H7 (cell line): ENCODE results near the gene ACTL7B. TPM values are rescaled to one million over a fixed set of nuclear protein-coding genes. Genes with fewer than 3 reads are reported as not detected.
A peak's percentile ranks its signal among the peaks of the same experiment; 100 is the strongest.
"Not testable (repeated sequence)": the region's sequence is repeated elsewhere in the genome, so short reads cannot be mapped to it uniquely, and the experiment has no call there.

ENCODE experiments used
- DNase-seq: peaks from one replicate; pipeline ENCODE4 v3.0.0; 2012
- H3K27me3 ChIP-seq: 2 replicates; pipeline ENCODE4 v1.6.0; 2011; ENCODE audit warnings: mild to moderate bottlenecking, low read length; ENCODE audit not compliant: control insufficient read depth, insufficient read depth
- H3K36me3 ChIP-seq: replicated peaks from 2 replicates; pipeline ENCODE4 v1.5.1; 2011; ENCODE audit warnings: low read length; ENCODE audit not compliant: control insufficient read depth, insufficient read depth
- H3K4me3 ChIP-seq: 2 replicates; pipeline ENCODE4 v1.5.1; 2011; ENCODE audit warnings: low read depth, mild to moderate bottlenecking, control low read depth, low read length, moderate library complexity; ENCODE audit not compliant: insufficient read depth
- total RNA-seq: library from RNA; depleted of rRNA; stranded (reverse); fragments of >200 nt; shearing (Covaris generic); gene quantifications from 2 replicates; pipeline ENCODE4 v1.2.3, GENCODE V29; 2014

ACTL7B gene
- total RNA-seq, 1 experiment from 2014 or later, result not detected

- DNase-seq, result no peak
- Histone ChIP-seq H3K4me3 (no peak overlapping the region), H3K27me3 (no peaks in the 10 kb centered on the region), H3K36me3 (no peaks in the 10 kb centered on the region)
Measured at GRCh38 chr9:108860764-108861163, 5.0 kb upstream of the ACTL7B start.

- no peak for DNase-seq
- H3K4me3 ChIP-seq, result no peak overlapping the region
- no peaks in the 10 kb centered on the region for H3K27me3 ChIP-seq
- H3K36me3 ChIP-seq, result no peaks in the 10 kb centered on the region
Measured at GRCh38 chr9:108860354-108860753, 4.6 kb upstream of the ACTL7B start.

- no peaks in the 10 kb centered on the region for H3K36me3 ChIP-seq
- DNase-seq, result no peak
- H3K4me3 ChIP-seq, result no peak overlapping the region
Measured at GRCh38 chr9:108859459-108860114, 3.8 kb upstream of the ACTL7B start.

GRCh38 chr9:108857572-108857971 is 1.8 kb upstream of the ACTL7B start:
- H3K4me3 ChIP-seq, result no peak overlapping the region
- no peaks in the 10 kb centered on the region for H3K27me3 ChIP-seq
- no peaks in the 10 kb centered on the region for H3K36me3 ChIP-seq
- no peak for DNase-seq

More at GRCh38 chr9:108859459-108860114, 3.8 kb upstream of the ACTL7B start:
- H3K27me3 ChIP-seq, result no peaks in the 10 kb centered on the region

GRCh38 chr9:108855529-108855886 is 278 bp downstream of the ACTL7B start:
- no peak for DNase-seq
- Histone ChIP-seq H3K27me3 (no peaks in the 10 kb centered on the region), H3K4me3 (no peak overlapping the region), H3K36me3 (no peaks in the 10 kb centered on the region)

- Histone ChIP-seq H3K36me3 (no peaks in the 10 kb centered on the region), H3K4me3 (no peak overlapping the region), H3K27me3 (no peaks in the 10 kb centered on the region)
- no peak for DNase-seq
Measured at GRCh38 chr9:108854641-108855528, 901 bp downstream of the ACTL7B start.

- no peaks in the 10 kb centered on the region for H3K36me3 ChIP-seq
- DNase-seq, result peak; percentile 66
- H3K27me3 ChIP-seq, result no peaks in the 10 kb centered on the region
- H3K4me3 ChIP-seq, result no peak overlapping the region
Measured at GRCh38 chr9:108854094-108854493, 1.7 kb downstream of the ACTL7B start.

GRCh38 chr9:108852079-108852478 is 3.7 kb downstream of the ACTL7B start:
- no peak for DNase-seq
- no peak overlapping the region for H3K4me3 ChIP-seq

GRCh38 chr9:108851138-108851537 is 4.6 kb downstream of the ACTL7B start:
- DNase-seq, result no peak
- H3K4me3 ChIP-seq, result no peak overlapping the region

More at GRCh38 chr9:108852079-108852478, 3.7 kb downstream of the ACTL7B start:
- Histone ChIP-seq H3K27me3 (no peaks in the 10 kb centered on the region), H3K36me3 (no peaks in the 10 kb centered on the region)

GRCh38 chr9:108850293-108850897 is 5.4 kb downstream of the ACTL7B start:
- no peak for DNase-seq
- Histone ChIP-seq H3K27me3 (no peaks in the 10 kb centered on the region), H3K36me3 (no peaks in the 10 kb centered on the region), H3K4me3 (no peak overlapping the region)

More at GRCh38 chr9:108851138-108851537, 4.6 kb downstream of the ACTL7B start:
- Histone ChIP-seq H3K27me3 (no peaks in the 10 kb centered on the region), H3K36me3 (no peaks in the 10 kb centered on the region)

GRCh38 chr9:108848296-108848695 is 7.5 kb downstream of the ACTL7B start:
- H3K36me3 ChIP-seq, DNase-seq, H3K27me3 ChIP-seq, H3K4me3 ChIP-seq: not testable (repeated sequence)

- no peaks in the 10 kb centered on the region for H3K27me3 ChIP-seq
- H3K4me3 ChIP-seq, result no peak overlapping the region
- no peak for DNase-seq
Measured at GRCh38 chr9:108845947-108846346, 9.8 kb downstream of the ACTL7B start.

GRCh38 chr9:108845507-108845906 is 10.3 kb downstream of the ACTL7B start:
- Histone ChIP-seq H3K4me3 (no peak overlapping the region), H3K27me3 (no peaks in the 10 kb centered on the region), H3K36me3 (no peaks in the 10 kb centered on the region)
- no peak for DNase-seq

More at GRCh38 chr9:108845947-108846346, 9.8 kb downstream of the ACTL7B start:
- H3K36me3 ChIP-seq, result no peaks in the 10 kb centered on the region

- DNase-seq, result no peak
- Histone ChIP-seq H3K36me3 (no peaks in the 10 kb centered on the region), H3K27me3 (no peaks in the 10 kb centered on the region), H3K4me3 (no peak overlapping the region)
Measured at GRCh38 chr9:108844856-108845255, 10.9 kb downstream of the ACTL7B start.

GRCh38 chr9:108844391-108844790 is 11.4 kb downstream of the ACTL7B start:
- Histone ChIP-seq H3K4me3 (no peak overlapping the region), H3K36me3 (no peaks in the 10 kb centered on the region), H3K27me3 (no peaks in the 10 kb centered on the region)
- no peak for DNase-seq
